Stimulated activated CD8-positive, alpha-beta memory T cell treated with anti-CD3 and anti-CD28 coated beads, Interleukin-4, amount 100 ng/mL, for 4 hours (primary cell): ENCODE results near the gene KRTAP5-2.

ENCODE experiments used
- DNase-seq, 2 donors: peaks; one replicate each; pipeline ENCODE4 v3.0.0-alpha.2; 2020; ENCODE audit warnings: low read depth in 2 of 2, low spot score in 1 of 2

Gene KRTAP5-2

DNA sequence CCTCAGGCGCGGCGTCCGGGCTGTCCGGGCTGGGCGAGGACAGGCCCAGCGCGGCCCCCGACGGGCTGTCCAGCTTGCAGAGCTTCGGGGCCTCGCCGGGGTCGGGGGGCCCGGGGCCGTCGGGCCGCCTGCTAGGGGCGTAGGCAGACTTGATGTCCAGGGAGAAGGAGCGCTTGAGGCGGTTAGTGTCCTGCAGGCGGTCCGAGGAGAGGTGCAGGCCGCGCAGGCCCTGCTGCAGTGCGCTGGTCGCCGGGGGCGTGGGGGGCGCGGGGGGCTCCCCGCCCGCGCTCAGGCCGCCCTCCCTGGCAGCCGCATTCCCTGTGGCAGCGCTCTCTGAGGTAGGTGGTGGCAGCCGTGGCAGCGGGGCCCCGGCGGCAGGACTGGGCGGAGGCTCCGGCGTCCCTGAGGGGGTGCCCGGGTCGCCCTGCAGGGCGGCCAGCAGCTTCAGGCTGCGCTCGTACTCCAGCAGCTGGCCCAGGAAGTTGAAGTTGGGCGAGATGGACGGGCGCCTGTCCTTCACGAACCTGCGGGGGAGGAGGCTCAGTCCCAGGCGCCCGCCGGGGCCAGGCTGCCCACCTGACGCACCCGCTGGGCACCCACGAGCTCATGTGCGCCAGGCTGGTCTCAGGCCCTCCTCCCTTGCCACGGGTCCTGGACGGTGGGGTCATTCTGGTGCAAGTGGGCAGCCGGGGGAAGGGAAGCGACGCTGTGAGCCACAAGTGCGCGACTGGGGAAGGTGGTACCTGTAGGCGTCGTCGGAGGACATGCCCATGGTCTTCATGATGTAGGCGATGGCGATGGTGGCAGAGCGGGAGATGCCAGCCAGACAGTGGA is 40.8 kb downstream of the KRTAP5-2 start:
- no peak for DNase-seq

DNA sequence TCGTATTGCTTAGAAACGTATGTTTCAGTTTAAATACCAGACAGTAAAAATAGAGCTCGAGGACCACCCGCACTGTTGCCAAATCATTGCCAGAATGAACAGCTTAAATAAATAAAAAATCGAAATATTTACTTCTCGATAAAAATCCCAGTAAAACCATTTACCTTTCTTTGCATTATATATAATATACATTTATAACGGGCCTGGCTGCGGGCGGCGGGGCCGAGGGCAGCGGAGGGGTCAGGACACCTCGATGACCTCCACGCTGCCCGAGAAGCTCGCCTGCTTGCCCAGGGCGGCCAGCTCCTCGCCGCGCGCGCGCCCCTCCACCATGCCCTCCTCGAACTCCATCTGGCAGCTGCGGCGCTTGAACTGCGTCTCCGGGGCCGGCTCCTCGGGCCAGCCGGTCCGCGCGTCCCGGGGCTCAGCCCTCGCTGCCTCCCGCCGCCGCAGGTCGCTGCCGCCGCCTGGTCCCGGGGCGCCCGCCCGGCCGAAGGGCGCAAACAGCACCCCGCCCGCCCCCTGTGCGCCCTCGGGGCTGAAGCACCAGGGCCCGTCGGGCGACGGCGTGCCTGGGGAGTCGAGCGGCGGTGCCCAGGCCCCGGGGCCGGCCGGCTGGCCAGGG is 41.7 kb downstream of the KRTAP5-2 start:
- no peak for DNase-seq

- DNase-seq, result no peak
These were observed 42.4 kb downstream of the KRTAP5-2 start for GRCh38 chr11:1555713-1556153.

DNA sequence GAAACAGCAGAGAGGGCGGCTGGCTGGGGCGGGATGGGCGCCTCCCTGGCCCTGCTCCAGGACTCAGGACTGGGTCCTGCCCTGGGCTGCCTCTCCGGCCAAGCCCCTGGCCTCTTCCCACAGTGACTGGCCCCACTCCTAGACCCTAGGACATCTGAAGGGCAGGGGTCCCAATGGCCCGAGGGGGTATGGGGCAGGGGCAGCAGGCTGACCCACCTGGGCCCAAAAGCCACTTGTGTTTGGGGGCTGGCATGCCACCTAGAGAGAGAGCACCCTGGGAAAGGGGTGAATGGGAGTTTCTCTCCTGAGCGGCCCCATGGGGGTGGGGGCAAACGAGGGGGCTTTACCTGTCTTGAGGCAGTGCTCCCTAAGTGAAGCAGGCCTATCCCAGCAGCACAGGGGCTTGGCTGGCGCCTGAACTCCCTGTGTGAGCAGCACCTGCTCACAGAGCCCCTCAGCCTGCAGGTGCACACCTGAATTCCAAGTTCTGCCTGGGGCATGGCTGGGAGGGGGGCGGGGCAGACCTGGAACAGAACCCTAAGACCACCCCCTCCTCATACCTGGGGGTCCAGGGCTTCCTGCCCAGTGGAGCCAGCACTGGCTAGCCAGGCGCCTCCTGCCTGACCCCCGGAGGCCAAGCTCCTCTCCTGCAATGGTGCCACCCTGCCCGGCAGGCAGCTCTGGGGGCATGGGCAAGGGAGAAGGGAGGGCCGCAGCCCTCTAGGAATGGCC is 42.9 kb downstream of the KRTAP5-2 start:
- no peak for DNase-seq

DNA sequence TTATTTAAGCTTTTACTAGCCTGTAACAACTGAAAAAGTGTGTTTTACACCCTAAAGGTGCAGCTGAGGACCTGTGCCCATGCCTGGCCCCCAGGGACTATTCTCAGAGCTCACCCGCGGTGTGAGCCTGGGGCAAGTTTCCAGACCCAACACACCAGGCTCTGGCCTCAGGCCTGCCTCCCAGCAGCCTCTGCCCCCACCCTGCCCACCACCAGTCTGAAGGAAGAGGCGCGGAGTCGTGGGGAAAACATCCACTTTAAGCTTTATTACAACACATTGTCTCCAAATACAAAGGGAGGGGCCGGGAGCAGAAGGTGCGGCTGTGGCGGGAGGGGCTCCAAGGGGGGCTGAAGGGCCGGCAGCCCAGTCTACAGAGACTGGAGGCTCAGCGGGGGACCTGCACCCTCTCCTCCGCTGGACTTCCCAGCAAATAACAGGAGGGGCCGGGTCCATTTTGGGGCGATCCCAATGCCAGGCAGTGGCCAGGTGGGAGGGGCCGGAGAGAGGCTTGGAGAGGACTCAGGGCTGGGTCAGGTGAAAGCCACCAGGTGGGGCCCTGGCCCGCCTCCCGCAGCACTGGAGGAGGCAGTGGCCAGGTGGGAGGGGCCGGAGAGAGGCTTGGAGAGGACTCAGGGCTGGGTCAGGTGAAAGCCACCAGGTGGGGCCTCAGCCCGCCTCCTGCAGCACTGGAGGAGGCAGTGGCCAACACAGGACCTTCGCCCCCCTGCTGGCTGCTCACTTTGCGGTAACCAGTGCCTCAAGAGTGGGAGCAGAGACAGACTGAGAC is 44.1 kb downstream of the KRTAP5-2 start:
- DNase-seq, result no peak

- DNase-seq, result no peak
These were observed 48.5 kb downstream of the KRTAP5-2 start for GRCh38 chr11:1549338-1550330.

DNA sequence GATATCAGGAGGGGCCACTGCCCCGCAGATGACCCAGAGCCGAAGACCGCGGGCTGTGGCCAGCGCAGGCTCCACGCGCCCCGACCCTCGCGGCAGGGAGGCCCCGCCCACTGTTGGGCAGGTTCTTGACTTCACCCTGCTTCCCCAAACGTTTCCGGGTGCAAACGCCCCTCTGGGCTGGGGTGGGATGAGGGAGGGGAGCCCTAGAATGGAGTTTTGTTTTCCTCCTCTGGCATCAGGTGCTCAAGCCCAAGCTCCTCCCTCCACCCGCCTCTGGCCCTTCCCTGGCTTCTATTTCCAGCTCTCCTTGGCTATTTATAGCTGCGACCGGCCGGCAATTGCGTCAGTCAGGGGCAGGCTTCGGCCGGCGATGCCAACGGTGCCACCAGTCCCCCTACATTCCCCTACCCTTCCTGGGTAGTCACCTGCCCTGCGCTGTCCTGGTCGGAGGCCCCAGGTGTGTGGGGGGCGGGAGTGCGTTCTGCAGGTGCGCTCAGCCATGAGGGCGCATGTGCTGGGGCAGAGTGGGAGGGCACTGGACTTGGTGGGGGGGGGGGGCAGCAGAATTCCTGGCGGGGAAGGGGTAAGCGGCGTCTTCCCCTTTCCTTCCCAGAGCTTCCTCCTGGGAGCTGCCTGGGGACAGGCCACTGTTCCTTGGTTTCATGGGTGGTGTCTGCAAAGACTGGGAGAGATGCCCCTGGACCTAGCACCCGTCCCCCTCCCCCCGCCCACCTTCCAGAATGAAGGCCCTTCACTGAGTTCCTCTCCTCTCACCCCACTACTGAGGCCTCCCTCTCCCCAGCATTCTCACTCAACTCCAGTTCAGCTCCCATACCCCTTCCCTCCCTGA is 49.6 kb downstream of the KRTAP5-2 start:
- DNase-seq, result no peak

DNA sequence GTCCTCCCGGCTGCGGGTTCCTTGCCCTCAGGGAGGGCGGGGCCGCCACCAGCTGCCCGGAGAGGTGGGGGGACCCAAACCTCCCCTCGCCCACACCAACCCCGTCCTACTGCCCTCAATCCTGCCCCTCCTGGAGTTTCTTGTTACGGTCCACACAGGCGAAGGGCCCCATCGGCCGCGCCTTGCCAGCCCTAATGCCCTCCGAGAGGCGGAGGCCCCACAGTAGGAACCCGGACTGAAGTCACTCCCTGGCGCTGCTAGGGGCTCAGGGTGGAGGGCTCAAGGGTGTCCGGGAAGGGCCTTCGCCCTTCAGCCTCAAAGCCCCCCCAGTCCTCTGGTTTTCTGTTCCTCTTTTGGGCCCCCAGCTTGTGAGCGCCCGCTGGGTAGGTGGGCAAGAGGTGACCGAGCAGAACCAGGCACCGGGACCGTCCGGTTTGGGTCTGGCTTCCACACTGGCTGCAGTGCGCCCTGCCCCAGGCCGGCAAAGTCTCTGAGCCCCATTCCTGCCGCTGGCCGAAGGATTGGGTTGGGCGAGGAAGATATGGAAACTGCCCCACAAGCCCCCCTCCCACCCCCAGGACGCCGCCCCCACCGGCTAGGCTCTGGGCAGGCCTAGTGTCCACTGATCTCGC is 50.5 kb downstream of the KRTAP5-2 start:
- no peak for DNase-seq
